SU-DHL-6 (cell line): ENCODE data around the gene MXI1.

Experiments
- EZH2phosphoT487 ChIP-seq: fragments of 200-600 bp; sonication (generic), shearing (Covaris generic); conservative IDR thresholded peaks from 2 replicates; pipeline ENCODE4 v1.6.1; 2018; ENCODE audit warnings: mild to moderate bottlenecking, antibody characterized with exemption, low read length, moderate library complexity, mixed read lengths
- TF ChIP-seq, protein P1 (sequence below): fragments of 200-600 bp; sonication (generic); IDR thresholded peaks from one replicate; pipeline ENCODE4 v1.5.1; 2017; ENCODE audit warnings: antibody characterized with exemption, mild to moderate bottlenecking, low read length, moderate library complexity; ENCODE audit not compliant: insufficient read depth, poor library complexity, severe bottlenecking

DNA sequence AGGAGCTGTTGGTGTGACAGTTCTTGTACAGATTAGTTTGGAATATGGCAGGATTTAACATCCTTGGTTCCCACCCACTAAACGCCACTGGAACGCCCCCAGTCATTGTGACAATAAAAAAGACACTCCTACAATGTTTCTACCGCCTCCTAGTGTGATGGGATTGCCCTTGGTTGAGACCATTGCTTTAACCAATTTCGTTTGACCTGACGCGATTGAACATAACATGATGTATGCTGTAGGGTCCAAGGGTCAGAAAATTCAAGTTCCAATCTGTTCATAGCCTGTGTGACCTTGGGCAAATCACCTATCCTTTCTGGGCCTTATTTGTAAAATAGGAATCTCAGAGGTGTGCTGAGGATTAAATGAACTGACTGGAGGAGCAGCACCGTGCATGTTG lies 12.5 kb downstream of the MXI1 start:
- TF ChIP-seq, protein P1, sequence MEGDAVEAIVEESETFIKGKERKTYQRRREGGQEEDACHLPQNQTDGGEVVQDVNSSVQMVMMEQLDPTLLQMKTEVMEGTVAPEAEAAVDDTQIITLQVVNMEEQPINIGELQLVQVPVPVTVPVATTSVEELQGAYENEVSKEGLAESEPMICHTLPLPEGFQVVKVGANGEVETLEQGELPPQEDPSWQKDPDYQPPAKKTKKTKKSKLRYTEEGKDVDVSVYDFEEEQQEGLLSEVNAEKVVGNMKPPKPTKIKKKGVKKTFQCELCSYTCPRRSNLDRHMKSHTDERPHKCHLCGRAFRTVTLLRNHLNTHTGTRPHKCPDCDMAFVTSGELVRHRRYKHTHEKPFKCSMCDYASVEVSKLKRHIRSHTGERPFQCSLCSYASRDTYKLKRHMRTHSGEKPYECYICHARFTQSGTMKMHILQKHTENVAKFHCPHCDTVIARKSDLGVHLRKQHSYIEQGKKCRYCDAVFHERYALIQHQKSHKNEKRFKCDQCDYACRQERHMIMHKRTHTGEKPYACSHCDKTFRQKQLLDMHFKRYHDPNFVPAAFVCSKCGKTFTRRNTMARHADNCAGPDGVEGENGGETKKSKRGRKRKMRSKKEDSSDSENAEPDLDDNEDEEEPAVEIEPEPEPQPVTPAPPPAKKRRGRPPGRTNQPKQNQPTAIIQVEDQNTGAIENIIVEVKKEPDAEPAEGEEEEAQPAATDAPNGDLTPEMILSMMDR = no peak
- TF ChIP-seq EZH2phosphoT487 = no peak
